ENCODE results near the gene SGCG.

The SGCG gene

GRCh38 chr13:23185542-23185941 lies 4.8 kb downstream of the SGCG start:
- DNase-seq (ENCODE audit: low read depth): no peak
- no peak for TF ChIP-seq POLR2A (IDR thresholded peaks at IDR 0.05; ENCODE audit: extremely low read depth, insufficient read length)
- TF ChIP-seq CTCF (IDR thresholded peaks at IDR 0.05; ENCODE audit: low read depth, low read length): no peak
- TF ChIP-seq MAX (IDR thresholded peaks at IDR 0.05; ENCODE audit: low read depth, low read length): no peak
- no peak for TF ChIP-seq MYC (IDR thresholded peaks at IDR 0.05; ENCODE audit: low read depth, low read length)
- H3K4me3 ChIP-seq (ENCODE audit: low read depth, low read length): no peak overlapping the region

GRCh38 chr13:23201870-23202269 lies 21.1 kb downstream of the SGCG start:
- no peak for DNase-seq (ENCODE audit: low read depth)
- no peak for TF ChIP-seq MAX (IDR thresholded peaks at IDR 0.05; ENCODE audit: low read depth, low read length)
- no peak for TF ChIP-seq POLR2A (IDR thresholded peaks at IDR 0.05; ENCODE audit: extremely low read depth, insufficient read length)
- no peak for TF ChIP-seq CTCF (IDR thresholded peaks at IDR 0.05; ENCODE audit: low read depth, low read length)
- no peak for TF ChIP-seq MYC (IDR thresholded peaks at IDR 0.05; ENCODE audit: low read depth, low read length)
- no peak overlapping the region for H3K4me3 ChIP-seq (ENCODE audit: low read depth, low read length)

GRCh38 chr13:23202383-23202782 lies 21.6 kb downstream of the SGCG start:
- H3K4me3 ChIP-seq (ENCODE audit: low read depth, low read length): no peak overlapping the region
- no peak for DNase-seq (ENCODE audit: low read depth)
- TF ChIP-seq CTCF (IDR thresholded peaks at IDR 0.05; ENCODE audit: low read depth, low read length) (no peak), POLR2A (IDR thresholded peaks at IDR 0.05; ENCODE audit: extremely low read depth, insufficient read length) (no peak), MYC (IDR thresholded peaks at IDR 0.05; ENCODE audit: low read depth, low read length) (no peak), MAX (IDR thresholded peaks at IDR 0.05; ENCODE audit: low read depth, low read length) (no peak)

GRCh38 chr13:23203516-23203915 lies 22.7 kb downstream of the SGCG start:
- no peak for DNase-seq (ENCODE audit: low read depth)
- TF ChIP-seq MYC (IDR thresholded peaks at IDR 0.05; ENCODE audit: low read depth, low read length) (no peak), MAX (IDR thresholded peaks at IDR 0.05; ENCODE audit: low read depth, low read length) (no peak), POLR2A (IDR thresholded peaks at IDR 0.05; ENCODE audit: extremely low read depth, insufficient read length) (no peak), CTCF (IDR thresholded peaks at IDR 0.05; ENCODE audit: low read depth, low read length) (no peak)
- H3K4me3 ChIP-seq (ENCODE audit: low read depth, low read length): no peak overlapping the region

- TF ChIP-seq MAX (IDR thresholded peaks at IDR 0.05; ENCODE audit: low read depth, low read length) (no peak), POLR2A (IDR thresholded peaks at IDR 0.05; ENCODE audit: extremely low read depth, insufficient read length) (no peak), MYC (IDR thresholded peaks at IDR 0.05; ENCODE audit: low read depth, low read length) (no peak), CTCF (IDR thresholded peaks at IDR 0.05; ENCODE audit: low read depth, low read length) (no peak)
Observed at GRCh38 chr13:23205807-23206206, 25.0 kb downstream of the SGCG start.

GRCh38 chr13:23212671-23213070 lies 31.9 kb downstream of the SGCG start:
- H3K4me3 ChIP-seq (ENCODE audit: low read depth, low read length): no peak overlapping the region
- DNase-seq (ENCODE audit: low read depth): no peak
- TF ChIP-seq POLR2A (IDR thresholded peaks at IDR 0.05; ENCODE audit: extremely low read depth, insufficient read length) (no peak), MYC (IDR thresholded peaks at IDR 0.05; ENCODE audit: low read depth, low read length) (no peak), MAX (IDR thresholded peaks at IDR 0.05; ENCODE audit: low read depth, low read length) (no peak), CTCF (IDR thresholded peaks at IDR 0.05; ENCODE audit: low read depth, low read length) (no peak)

More at GRCh38 chr13:23205807-23206206, 25.0 kb downstream of the SGCG start:
- H3K4me3 ChIP-seq (ENCODE audit: low read depth, low read length): no peak overlapping the region
- DNase-seq (ENCODE audit: low read depth): no peak
